ENCODE measurements around the gene SERPINB13.

Gene SERPINB13

GRCh38 chr18:63603772-63604171 is 16.6 kb downstream of the SERPINB13 start:
- peak; percentile 29 for DNase-seq (ENCODE audit: low read depth)
- H3K4me3 ChIP-seq (ENCODE audit: low read depth, low read length): no peak overlapping the region
- TF ChIP-seq, protein P1, sequence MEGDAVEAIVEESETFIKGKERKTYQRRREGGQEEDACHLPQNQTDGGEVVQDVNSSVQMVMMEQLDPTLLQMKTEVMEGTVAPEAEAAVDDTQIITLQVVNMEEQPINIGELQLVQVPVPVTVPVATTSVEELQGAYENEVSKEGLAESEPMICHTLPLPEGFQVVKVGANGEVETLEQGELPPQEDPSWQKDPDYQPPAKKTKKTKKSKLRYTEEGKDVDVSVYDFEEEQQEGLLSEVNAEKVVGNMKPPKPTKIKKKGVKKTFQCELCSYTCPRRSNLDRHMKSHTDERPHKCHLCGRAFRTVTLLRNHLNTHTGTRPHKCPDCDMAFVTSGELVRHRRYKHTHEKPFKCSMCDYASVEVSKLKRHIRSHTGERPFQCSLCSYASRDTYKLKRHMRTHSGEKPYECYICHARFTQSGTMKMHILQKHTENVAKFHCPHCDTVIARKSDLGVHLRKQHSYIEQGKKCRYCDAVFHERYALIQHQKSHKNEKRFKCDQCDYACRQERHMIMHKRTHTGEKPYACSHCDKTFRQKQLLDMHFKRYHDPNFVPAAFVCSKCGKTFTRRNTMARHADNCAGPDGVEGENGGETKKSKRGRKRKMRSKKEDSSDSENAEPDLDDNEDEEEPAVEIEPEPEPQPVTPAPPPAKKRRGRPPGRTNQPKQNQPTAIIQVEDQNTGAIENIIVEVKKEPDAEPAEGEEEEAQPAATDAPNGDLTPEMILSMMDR (IDR thresholded peaks at IDR 0.05; ENCODE audit: low read depth, low read length, missing control alignments): no peak

- TF ChIP-seq, protein P1 (IDR thresholded peaks at IDR 0.05; ENCODE audit: low read depth, low read length, missing control alignments): no peak
- DNase-seq (ENCODE audit: low read depth): no peak
- no peak overlapping the region for H3K4me3 ChIP-seq (ENCODE audit: low read depth, low read length)
Observed at GRCh38 chr18:63604791-63605567, 17.8 kb downstream of the SERPINB13 start.

DNA sequence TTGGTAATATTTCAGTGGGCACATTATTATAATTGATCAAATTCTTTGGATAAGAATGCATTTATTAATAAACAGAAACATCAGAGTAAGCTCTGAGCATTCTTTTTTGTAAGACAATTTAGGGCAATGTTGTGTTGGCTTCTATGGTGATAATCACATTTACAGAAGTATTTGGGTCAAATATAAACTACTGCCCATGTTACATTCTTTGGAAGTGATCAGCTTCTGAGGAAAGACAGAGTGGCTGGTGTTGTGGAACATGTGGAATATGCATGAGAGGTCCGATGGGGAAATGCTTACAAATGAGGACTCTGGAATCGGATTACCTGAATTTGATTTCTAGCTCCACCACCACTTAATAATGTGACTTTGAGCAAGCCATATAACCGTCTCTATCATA is 19.4 kb downstream of the SERPINB13 start:
- TF ChIP-seq, protein P1 (IDR thresholded peaks at IDR 0.05; ENCODE audit: low read depth, low read length, missing control alignments): no peak
- no peak for DNase-seq (ENCODE audit: low read depth)
- no peak overlapping the region for H3K4me3 ChIP-seq (ENCODE audit: low read depth, low read length)

- H3K4me3 ChIP-seq (ENCODE audit: low read depth, low read length): no peak overlapping the region
- TF ChIP-seq, protein P1 (IDR thresholded peaks at IDR 0.05; ENCODE audit: low read depth, low read length, missing control alignments): no peak
- no peak for DNase-seq (ENCODE audit: low read depth)
Observed at GRCh38 chr18:63613420-63613819, 26.3 kb downstream of the SERPINB13 start.

GRCh38 chr18:63617049-63617914 is 30.1 kb downstream of the SERPINB13 start:
- DNase-seq (ENCODE audit: low read depth): no peak
- TF ChIP-seq, protein P1 (IDR thresholded peaks at IDR 0.05; ENCODE audit: low read depth, low read length, missing control alignments): no peak
- H3K4me3 ChIP-seq (ENCODE audit: low read depth, low read length): no peak overlapping the region

GRCh38 chr18:63617915-63618234 is 30.7 kb downstream of the SERPINB13 start:
- TF ChIP-seq, protein P1 (IDR thresholded peaks at IDR 0.05; ENCODE audit: low read depth, low read length, missing control alignments): no peak
- no peak for DNase-seq (ENCODE audit: low read depth)
- no peak overlapping the region for H3K4me3 ChIP-seq (ENCODE audit: low read depth, low read length)

Measured in GM12864 (cell line).